Brain microvascular endothelial cell (primary cell): ENCODE measurements around the gene MCTP2.

Experiments
- DNase-seq: peaks from one replicate; pipeline ENCODE4 v3.0.0-alpha.2; 2020
- H3K27ac ChIP-seq: fragments of 250-450 bp; sonication (Bioruptor Pico); 2 replicates; pipeline ENCODE4 v1.5.1; 2020; ENCODE audit warnings: mild to moderate bottlenecking, moderate library complexity
- H3K27me3 ChIP-seq: fragments of 250-450 bp; sonication (Bioruptor Pico); replicated peaks from 2 replicates; pipeline ENCODE4 v1.5.1; 2020; ENCODE audit warnings: mild to moderate bottlenecking
- H3K36me3 ChIP-seq: fragments of 250-450 bp; sonication (Bioruptor Pico); replicated peaks from 2 replicates; pipeline ENCODE4 v1.5.1; 2020; ENCODE audit warnings: mild to moderate bottlenecking
- H3K4me3 ChIP-seq: 2 replicates; pipeline ENCODE4 v1.5.1; 2011; ENCODE audit warnings: low read depth, mild to moderate bottlenecking, control low read depth, low read length, moderate library complexity
- CTCF ChIP-seq: IDR thresholded peaks from 2 replicates; pipeline ENCODE4 v1.5.1; 2011; ENCODE audit warnings: low read depth, mild to moderate bottlenecking, moderate library complexity, low read length, control low read depth, inconsistent platforms; ENCODE audit errors: missing control alignments
- in situ Hi-C: cut with HindIII; loops from 2 replicates; pipeline ENCODE4 v1.10.0; 2017; ENCODE audit warnings: low sequenced_read_pairs, low pct_ligation_motif_present

The MCTP2 gene

GRCh38 chr15:94395640-94396039 is 164.3 kb downstream of the MCTP2 start:
- Histone ChIP-seq H3K4me3 (no peak overlapping the region), H3K36me3 (no peaks in the 10 kb centered on the region), H3K27me3 (no peaks in the 10 kb centered on the region), H3K27ac (no peak overlapping the region)
- in situ Hi-C loops: no loop called here
- DNase-seq: peak; percentile 41
- TF ChIP-seq CTCF: no peak

GRCh38 chr15:94397337-94397736 is 166.0 kb downstream of the MCTP2 start:
- no peak for DNase-seq
- Histone ChIP-seq H3K4me3 (no peak overlapping the region), H3K27ac (no peak overlapping the region), H3K36me3 (no peaks in the 10 kb centered on the region), H3K27me3 (no peaks in the 10 kb centered on the region)
- TF ChIP-seq CTCF: no peak
- in situ Hi-C loops: no loop called here

GRCh38 chr15:94398001-94398400 is 166.6 kb downstream of the MCTP2 start:
- H3K36me3 ChIP-seq: no peaks in the 10 kb centered on the region
- no peak overlapping the region for H3K4me3 ChIP-seq
- no peaks in the 10 kb centered on the region for H3K27me3 ChIP-seq
- DNase-seq: no peak
- H3K27ac ChIP-seq: no peak overlapping the region
- TF ChIP-seq CTCF: no peak
- in situ Hi-C loops: no loop called here

GRCh38 chr15:94400526-94401298 is 169.4 kb downstream of the MCTP2 start:
- Histone ChIP-seq H3K4me3 (no peak overlapping the region), H3K27ac (no peak overlapping the region), H3K36me3 (no peaks in the 10 kb centered on the region), H3K27me3 (no peaks in the 10 kb centered on the region)
- no peak for TF ChIP-seq CTCF
- no peak for DNase-seq
- in situ Hi-C loops: no loop called here

- in situ Hi-C loops: no loop called here
- H3K36me3 ChIP-seq: no peaks in the 10 kb centered on the region
- TF ChIP-seq CTCF: no peak
- DNase-seq: no peak
- no peaks in the 10 kb centered on the region for H3K27me3 ChIP-seq
- H3K4me3 ChIP-seq: no peak overlapping the region
- no peak overlapping the region for H3K27ac ChIP-seq
Measured at GRCh38 chr15:94403331-94403730, 172.0 kb downstream of the MCTP2 start.
